DOHH2 (cell line): ENCODE results near the gene ANK2.

Experiments used
- H3F3A ChIP-seq: fragments of 200-600 bp; sonication (generic), shearing (Covaris generic); 2 replicates; pipeline ENCODE4 v1.6.0; 2016; ENCODE audit warnings: antibody characterized with exemption, mild to moderate bottlenecking; ENCODE audit not compliant: control insufficient read depth, insufficient read depth
- H3K27ac ChIP-seq: fragments of 200-600 bp; sonication (generic); 2 replicates; pipeline ENCODE4 v1.5.1; 2014; ENCODE audit warnings: low read depth, mild to moderate bottlenecking, low read length, moderate library complexity
- H3K27me3 ChIP-seq: fragments of 200-600 bp; sonication (generic); 2 replicates; pipeline ENCODE4 v1.6.1; 2014; ENCODE audit warnings: mild to moderate bottlenecking, low read length, mixed read lengths; ENCODE audit not compliant: control insufficient read depth
- H3K36me3 ChIP-seq: fragments of 200-600 bp; sonication (generic); 2 replicates; pipeline ENCODE4 v1.6.1; 2014; ENCODE audit warnings: mild to moderate bottlenecking, low read length, moderate library complexity, mixed read lengths; ENCODE audit not compliant: control insufficient read depth
- H3K4me1 ChIP-seq: fragments of 200-600 bp; sonication (generic); 2 replicates; pipeline ENCODE4 v1.6.1; 2014; ENCODE audit warnings: mild to moderate bottlenecking, low read length, mixed read lengths; ENCODE audit not compliant: control insufficient read depth
- H3K4me2 ChIP-seq: fragments of 200-600 bp; sonication (generic); 2 replicates; pipeline ENCODE4 v1.6.0; 2014; ENCODE audit warnings: mild to moderate bottlenecking, low read length, moderate library complexity
- H3K4me3 ChIP-seq: fragments of 200-600 bp; sonication (generic); 2 replicates; pipeline ENCODE4 v1.5.1; 2014; ENCODE audit warnings: mild to moderate bottlenecking, low read length, mixed read lengths
- H3K79me2 ChIP-seq: fragments of 200-600 bp; sonication (generic); 2 replicates; pipeline ENCODE4 v1.6.1; 2014; ENCODE audit warnings: mild to moderate bottlenecking, low read length, mixed read lengths; ENCODE audit not compliant: control insufficient read depth
- H3K9me2 ChIP-seq: fragments of 200-600 bp; sonication (generic); replicated peaks from 2 replicates; pipeline ENCODE4 v1.6.1; 2014; ENCODE audit warnings: mild to moderate bottlenecking, low read length, mixed read lengths; ENCODE audit not compliant: control insufficient read depth
- H3K9me3 ChIP-seq: fragments of 200-600 bp; sonication (generic); 2 replicates; pipeline ENCODE4 v1.6.1; 2014; ENCODE audit warnings: antibody characterized with exemption, low read length, mixed read lengths; ENCODE audit not compliant: control insufficient read depth, insufficient read depth
- H4K20me1 ChIP-seq: fragments of 200-600 bp; sonication (generic); 2 replicates; pipeline ENCODE4 v1.6.0; 2014; ENCODE audit warnings: low read depth, mild to moderate bottlenecking, antibody characterized with exemption, low read length, moderate library complexity; ENCODE audit not compliant: control insufficient read depth, insufficient read depth
- EZH2phosphoT487 ChIP-seq: fragments of 200-600 bp; sonication (generic); IDR thresholded peaks from 2 replicates; pipeline ENCODE4 v1.6.1; 2017; ENCODE audit warnings: borderline replicate concordance, mild to moderate bottlenecking, antibody characterized with exemption, low read length, moderate library complexity, mixed read lengths
- TF ChIP-seq, protein P1 (sequence below): fragments of 200-600 bp; sonication (generic); IDR thresholded peaks from one replicate; pipeline ENCODE4 v1.5.1; 2014; ENCODE audit warnings: antibody characterized with exemption, mild to moderate bottlenecking, low read depth, low read length; ENCODE audit not compliant: poor library complexity, severe bottlenecking

The ANK2 gene

DNA sequence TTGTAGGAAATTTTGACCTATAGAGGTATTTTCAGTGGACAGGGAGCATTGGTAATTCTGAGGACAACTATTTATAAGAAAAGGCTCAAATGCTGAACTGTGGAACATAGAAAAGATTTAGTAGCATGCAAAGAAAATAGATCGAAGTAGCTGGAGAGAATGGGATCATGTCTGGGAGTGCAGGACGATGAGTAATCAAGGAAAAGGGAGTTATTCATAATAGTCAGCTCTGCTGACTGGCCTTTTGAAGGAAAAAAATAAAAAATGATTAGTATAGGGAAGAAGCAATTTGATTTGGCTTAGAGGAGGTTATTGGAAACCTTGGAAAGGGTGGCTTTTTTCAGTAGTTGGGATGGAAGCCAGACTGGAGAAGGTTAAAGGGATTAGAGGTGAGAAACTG, 22.9 kb upstream of the ANK2 start:
- Histone ChIP-seq H3K9me2 (no peaks in the 10 kb centered on the region), H3K79me2 (no peaks in the 10 kb centered on the region), H3K27ac (no peak overlapping the region), H3K36me3 (no peaks in the 10 kb centered on the region), H3K4me1 (no peaks in the 10 kb centered on the region), H4K20me1 (no peaks in the 10 kb centered on the region), H3K4me3 (no peak overlapping the region), H3K9me3 (no peaks in the 10 kb centered on the region), H3K4me2 (no peak overlapping the region), H3K27me3 (no peaks in the 10 kb centered on the region), H3F3A (no peaks in the 10 kb centered on the region)
- TF ChIP-seq EZH2phosphoT487, result no peak

DNA sequence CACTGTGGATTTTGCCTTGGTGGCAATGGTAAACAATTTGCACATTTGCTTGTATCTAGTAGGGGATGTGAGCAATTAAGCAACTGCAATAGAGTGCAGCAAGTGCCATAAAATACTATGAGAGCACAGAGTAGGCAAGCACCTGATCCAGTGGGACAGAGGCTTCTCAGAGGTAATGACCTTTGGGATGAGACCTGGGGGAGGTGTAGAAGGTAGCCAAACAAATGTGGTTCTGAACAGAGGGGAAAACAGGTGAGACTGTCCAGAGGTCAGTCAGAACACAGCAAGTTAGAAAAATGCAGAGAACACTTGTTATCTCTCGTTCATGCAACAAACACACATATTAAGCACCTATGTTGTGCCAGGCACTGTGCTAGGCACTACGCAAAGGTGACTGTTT, 21.4 kb upstream of the ANK2 start:
- H3K9me3 ChIP-seq, result no peaks in the 10 kb centered on the region
- no peak for TF ChIP-seq EZH2phosphoT487
- TF ChIP-seq, protein P1, sequence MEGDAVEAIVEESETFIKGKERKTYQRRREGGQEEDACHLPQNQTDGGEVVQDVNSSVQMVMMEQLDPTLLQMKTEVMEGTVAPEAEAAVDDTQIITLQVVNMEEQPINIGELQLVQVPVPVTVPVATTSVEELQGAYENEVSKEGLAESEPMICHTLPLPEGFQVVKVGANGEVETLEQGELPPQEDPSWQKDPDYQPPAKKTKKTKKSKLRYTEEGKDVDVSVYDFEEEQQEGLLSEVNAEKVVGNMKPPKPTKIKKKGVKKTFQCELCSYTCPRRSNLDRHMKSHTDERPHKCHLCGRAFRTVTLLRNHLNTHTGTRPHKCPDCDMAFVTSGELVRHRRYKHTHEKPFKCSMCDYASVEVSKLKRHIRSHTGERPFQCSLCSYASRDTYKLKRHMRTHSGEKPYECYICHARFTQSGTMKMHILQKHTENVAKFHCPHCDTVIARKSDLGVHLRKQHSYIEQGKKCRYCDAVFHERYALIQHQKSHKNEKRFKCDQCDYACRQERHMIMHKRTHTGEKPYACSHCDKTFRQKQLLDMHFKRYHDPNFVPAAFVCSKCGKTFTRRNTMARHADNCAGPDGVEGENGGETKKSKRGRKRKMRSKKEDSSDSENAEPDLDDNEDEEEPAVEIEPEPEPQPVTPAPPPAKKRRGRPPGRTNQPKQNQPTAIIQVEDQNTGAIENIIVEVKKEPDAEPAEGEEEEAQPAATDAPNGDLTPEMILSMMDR, result no peak
- H3K9me2 ChIP-seq, result no peaks in the 10 kb centered on the region
- no peaks in the 10 kb centered on the region for H3K36me3 ChIP-seq
- no peaks in the 10 kb centered on the region for H3K79me2 ChIP-seq
- no peaks in the 10 kb centered on the region for H3F3A ChIP-seq
- H3K4me3 ChIP-seq, result no peak overlapping the region
- no peak overlapping the region for H3K4me2 ChIP-seq
- H3K27ac ChIP-seq, result no peak overlapping the region
- no peaks in the 10 kb centered on the region for H3K27me3 ChIP-seq
- H3K4me1 ChIP-seq, result no peaks in the 10 kb centered on the region
- H4K20me1 ChIP-seq, result no peaks in the 10 kb centered on the region

DNA sequence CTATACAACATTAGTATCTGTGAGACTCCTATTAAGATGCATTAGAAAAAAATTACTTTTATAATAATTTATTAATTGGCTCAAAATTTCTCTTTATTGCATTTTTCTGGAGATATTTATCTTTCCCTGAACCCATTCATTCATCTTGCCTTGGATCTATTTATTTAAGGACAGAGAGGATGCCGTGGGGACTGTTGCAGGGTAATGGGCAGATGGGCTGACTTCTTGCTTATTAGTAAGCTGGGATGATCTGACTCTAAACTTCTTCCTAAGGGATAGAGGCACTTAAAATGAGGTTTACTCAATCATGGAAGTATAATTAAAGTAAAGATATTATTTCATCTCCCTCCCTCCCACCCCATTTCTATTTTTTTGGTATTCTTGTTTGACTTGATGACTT, 18.2 kb upstream of the ANK2 start:
- H3K36me3 ChIP-seq, result no peaks in the 10 kb centered on the region
- no peak overlapping the region for H3K4me3 ChIP-seq
- H3F3A ChIP-seq, result no peaks in the 10 kb centered on the region
- H3K79me2 ChIP-seq, result no peaks in the 10 kb centered on the region
- no peaks in the 10 kb centered on the region for H4K20me1 ChIP-seq
- H3K9me2 ChIP-seq, result no peaks in the 10 kb centered on the region
- no peak for TF ChIP-seq EZH2phosphoT487
- TF ChIP-seq, protein P1, result no peak
- no peaks in the 10 kb centered on the region for H3K27me3 ChIP-seq
- H3K27ac ChIP-seq, result no peak overlapping the region
- H3K4me2 ChIP-seq, result no peak overlapping the region
- H3K9me3 ChIP-seq, result no peaks in the 10 kb centered on the region
- no peaks in the 10 kb centered on the region for H3K4me1 ChIP-seq

DNA sequence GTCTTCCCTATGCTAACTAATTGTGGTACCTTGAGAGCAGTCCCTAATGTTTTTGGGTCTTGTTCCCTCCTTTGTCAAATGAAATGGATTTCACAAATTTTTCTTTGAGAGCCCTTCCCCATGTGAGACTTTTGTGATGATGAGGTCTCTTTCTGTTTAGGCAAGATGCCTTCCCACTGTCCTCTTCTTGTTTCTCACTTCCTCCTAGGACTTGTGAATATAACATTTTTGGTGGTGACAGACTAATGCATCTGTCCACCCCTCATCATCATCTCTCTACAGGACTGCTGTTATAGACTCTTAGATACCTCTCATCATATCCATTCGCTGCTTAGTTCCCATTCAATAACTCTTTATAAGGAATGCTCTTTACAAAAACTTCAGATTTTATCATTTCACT, 8.7 kb upstream of the ANK2 start:
- no peaks in the 10 kb centered on the region for H3K4me1 ChIP-seq
- no peaks in the 10 kb centered on the region for H3F3A ChIP-seq
- no peaks in the 10 kb centered on the region for H3K36me3 ChIP-seq
- TF ChIP-seq, protein P1, result no peak
- no peak for TF ChIP-seq EZH2phosphoT487
- H4K20me1 ChIP-seq, result no peaks in the 10 kb centered on the region
- no peaks in the 10 kb centered on the region for H3K9me3 ChIP-seq
- H3K4me2 ChIP-seq, result no peak overlapping the region
- no peaks in the 10 kb centered on the region for H3K27me3 ChIP-seq
- H3K4me3 ChIP-seq, result no peak overlapping the region
- no peaks in the 10 kb centered on the region for H3K9me2 ChIP-seq
- no peak overlapping the region for H3K27ac ChIP-seq
- no peaks in the 10 kb centered on the region for H3K79me2 ChIP-seq
